NCI-H69 (cell line): ENCODE measurements around the gene ALG14.

ENCODE experiments used
- DNase-seq: peaks from one replicate; lab custom pipeline; 2025; lab: John Stamatoyannopoulos, UW

The ALG14 gene

DNA sequence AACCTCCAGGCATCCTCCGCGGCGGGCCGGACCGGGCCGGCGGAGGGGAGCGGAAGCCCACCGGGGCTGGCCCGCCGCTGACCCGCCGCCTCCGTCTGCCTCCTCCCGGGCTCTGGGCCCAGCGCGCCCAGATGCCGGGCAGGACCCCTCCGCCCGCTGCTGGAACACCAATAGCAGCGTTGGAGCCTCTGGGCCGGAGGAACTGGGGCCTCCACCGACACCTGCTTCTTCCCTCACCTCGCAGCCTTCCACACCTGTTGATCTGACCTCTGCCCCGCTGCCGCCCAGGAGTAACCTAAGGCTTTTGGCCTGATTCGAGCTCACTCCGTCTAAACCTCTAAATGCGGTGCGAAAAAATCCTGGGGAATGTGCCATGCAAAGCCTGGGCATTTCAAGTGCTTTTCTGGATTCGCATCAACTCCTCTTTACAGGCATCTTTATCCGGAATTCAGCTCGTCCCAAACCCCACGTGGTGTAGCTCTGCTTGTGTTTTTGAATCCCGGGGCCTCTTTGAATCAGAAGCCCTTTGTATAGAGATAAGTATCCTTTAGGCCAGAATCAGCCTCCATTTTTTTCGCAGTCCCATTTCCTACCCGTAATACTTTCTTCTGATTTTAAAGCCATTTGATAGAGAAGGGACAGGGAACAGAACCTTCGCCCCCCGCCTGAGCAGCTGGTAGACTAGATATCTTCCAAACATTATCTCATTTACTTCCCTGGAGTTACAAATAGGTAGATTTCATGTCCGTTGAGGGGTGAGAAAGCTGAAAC is 145.2 kb downstream of the ALG14 start:
- DNase-seq: peak; percentile 39

DNA sequence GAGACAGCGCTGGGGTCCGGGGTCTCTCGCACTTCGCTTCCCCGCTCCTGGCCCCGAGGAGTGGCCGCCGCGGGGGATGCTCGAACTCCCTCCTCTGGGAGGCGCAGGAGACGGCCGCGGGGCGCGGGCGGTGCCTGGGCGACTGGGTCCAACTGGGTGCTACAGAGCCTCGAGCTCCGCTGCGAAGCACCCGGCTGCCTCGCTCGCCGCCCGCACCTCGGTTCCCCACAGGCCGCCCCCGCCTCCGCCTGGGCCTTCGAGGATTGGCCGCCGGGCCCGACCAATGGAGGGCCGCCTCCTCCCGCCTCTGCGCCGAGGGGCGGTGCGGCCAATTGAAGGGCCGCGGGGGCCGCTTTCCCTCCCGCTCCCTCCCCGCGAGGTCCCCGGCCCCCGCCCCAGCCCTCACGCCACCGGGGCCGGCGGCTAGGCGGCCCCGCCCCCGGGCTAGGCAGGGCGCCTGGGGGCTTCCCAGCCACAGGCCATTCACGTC is 145.8 kb downstream of the ALG14 start, which contains the start of gene CNN3:
TSS of gene CNN3 (minus strand) at position 196 of the 490 bp plus-strand sequence. CDS start 216 bp downstream, outside the sequence.
- DNase-seq: peak; percentile 93

GRCh38 chr1:94926126-94926914 is 146.4 kb downstream of the ALG14 start:
- peak; percentile 75 for DNase-seq

DNA sequence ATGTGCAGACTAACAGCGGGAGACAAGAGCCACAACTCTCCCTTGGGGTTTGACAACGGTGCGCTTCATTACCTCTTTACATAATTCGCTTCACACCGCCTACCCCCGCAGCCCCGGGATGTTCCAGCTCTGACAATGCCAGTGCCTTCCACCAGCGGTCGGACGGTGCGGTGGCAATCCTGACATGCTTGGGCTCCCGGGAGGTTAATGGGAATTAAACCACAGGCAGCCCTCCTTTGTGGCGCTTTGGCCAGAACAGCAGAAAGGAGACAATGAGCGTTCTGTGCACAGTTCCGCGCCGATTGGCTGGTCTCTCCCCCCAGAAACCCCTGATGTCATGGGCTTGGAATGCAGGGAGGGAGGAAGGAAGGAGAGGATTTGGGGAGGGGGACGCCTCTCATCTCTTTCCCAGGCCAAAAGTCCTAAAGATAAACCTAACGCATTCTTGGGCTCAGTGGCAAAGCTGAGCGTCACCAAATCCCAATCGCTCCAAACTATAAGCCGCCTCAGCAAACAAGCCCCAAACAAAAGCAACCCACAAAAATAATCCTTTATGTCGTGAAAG is 147.1 kb downstream of the ALG14 start:
- DNase-seq: peak; percentile 84

GRCh38 chr1:94925004-94925403 is 147.7 kb downstream of the ALG14 start:
- peak; percentile 16 for DNase-seq
